IMR-90 (cell line): ENCODE measurements around the gene BGN.

Experiments
- BHLHE40 ChIP-seq: fragments of 150-350 bp; IDR thresholded peaks from 2 replicates; pipeline ENCODE4 v1.6.1; 2016; ENCODE audit warnings: mild to moderate bottlenecking, low read depth, low read length
- CEBPB ChIP-seq: IDR thresholded peaks from 2 replicates; pipeline ENCODE4 v1.6.1; 2012; ENCODE audit warnings: low read depth, low read length, improper control_type of control experiment
- CHD1 ChIP-seq: IDR thresholded peaks from 2 replicates; pipeline ENCODE4 v1.6.1; 2012; ENCODE audit warnings: low read depth, low read length, improper control_type of control experiment
- CTCF ChIP-seq: conservative IDR thresholded peaks from 2 replicates; pipeline ENCODE4 v1.5.1; 2012; ENCODE audit warnings: mild to moderate bottlenecking, low read depth, low read length, improper control_type of control experiment
- ELK1 ChIP-seq: fragments of 150-350 bp; IDR thresholded peaks from 2 replicates; pipeline ENCODE4 v1.6.1; 2016; ENCODE audit warnings: low read depth, mild to moderate bottlenecking, low read length, moderate library complexity, borderline replicate concordance
- FOS ChIP-seq: fragments of 150-350 bp; IDR thresholded peaks from 2 replicates; pipeline ENCODE4 v1.6.1; 2016; ENCODE audit warnings: low read depth, low read length
- MAFK ChIP-seq: IDR thresholded peaks from 2 replicates; pipeline ENCODE4 v1.6.1; 2012; ENCODE audit warnings: low read depth, low read length, improper control_type of control experiment
- MAZ ChIP-seq: IDR thresholded peaks from 2 replicates; pipeline ENCODE4 v1.6.1; 2012; ENCODE audit warnings: low read depth, mild to moderate bottlenecking, low read length, improper control_type of control experiment, moderate library complexity, borderline replicate concordance
- MXI1 ChIP-seq: IDR thresholded peaks from 2 replicates; pipeline ENCODE4 v1.6.1; 2012; ENCODE audit warnings: low read depth, mild to moderate bottlenecking, low read length, moderate library complexity, borderline replicate concordance
- POLR2A ChIP-seq: IDR thresholded peaks from 2 replicates; pipeline ENCODE4 v1.6.1; 2012; ENCODE audit warnings: mild to moderate bottlenecking, low read depth, low read length
- RCOR1 ChIP-seq: IDR thresholded peaks from 2 replicates; pipeline ENCODE4 v1.6.1; 2012; ENCODE audit warnings: mild to moderate bottlenecking, low read length, improper control_type of control experiment; ENCODE audit not compliant: insufficient replicate concordance
- RFX5 ChIP-seq: IDR thresholded peaks from 2 replicates; pipeline ENCODE4 v1.8.0; 2012; ENCODE audit warnings: low read depth, mild to moderate bottlenecking, low read length, moderate library complexity
- SMC3 ChIP-seq: fragments of 150-350 bp; IDR thresholded peaks from 2 replicates; pipeline ENCODE4 v1.6.1; 2016; ENCODE audit warnings: low read depth, mild to moderate bottlenecking, antibody characterized with exemption, low read length, moderate library complexity
- USF2 ChIP-seq: fragments of 150-350 bp; IDR thresholded peaks from 2 replicates; pipeline ENCODE4 v1.6.1; 2017; ENCODE audit warnings: mild to moderate bottlenecking, antibody characterized with exemption, low read length, low read depth

- TF ChIP-seq CTCF = no peak
- no peak for TF ChIP-seq POLR2A
- TF ChIP-seq MAFK = no peak
- no peak for TF ChIP-seq SMC3
- TF ChIP-seq CHD1 = no peak
- no peak for TF ChIP-seq ELK1
- no peak for TF ChIP-seq USF2
- no peak for TF ChIP-seq RFX5
- no peak for TF ChIP-seq FOS
- TF ChIP-seq BHLHE40 = no peak
- no peak for TF ChIP-seq MXI1
- TF ChIP-seq RCOR1 = no peak
- no peak for TF ChIP-seq MAZ
- TF ChIP-seq CEBPB = no peak
These were observed 63.0 kb downstream of the BGN start for GRCh38 chrX:153557618-153558355.
